ENCODE data around the gene KIN.
"Not testable (repeated sequence)": the region's sequence is repeated elsewhere in the genome, so short reads cannot be mapped to it uniquely, and the experiment has no call there.

Gene KIN

DNA sequence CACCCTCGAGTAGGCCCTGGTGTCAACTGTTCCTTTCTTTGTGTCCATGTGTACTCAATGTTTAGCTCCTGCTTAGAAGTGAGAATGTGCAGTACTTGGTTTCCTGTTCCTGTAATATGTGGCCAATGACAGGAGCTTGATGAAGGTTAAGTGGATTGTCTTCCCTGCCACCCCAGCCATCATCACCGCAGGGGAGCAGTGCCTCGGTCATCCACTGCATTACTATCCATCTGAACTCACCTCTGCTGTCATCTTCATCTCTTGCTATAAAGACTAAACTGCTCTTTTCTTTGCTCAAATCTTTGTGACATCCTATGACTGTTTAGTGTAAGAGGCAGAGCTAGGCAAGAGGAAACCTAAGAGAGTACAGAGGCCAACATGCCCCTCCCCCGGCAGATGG is 69.1 kb downstream of the KIN start:
- H3K9me3 ChIP-seq (ENCODE audit: insufficient read depth, low read length), result no peaks in the 10 kb centered on the region
- H3K9ac ChIP-seq (ENCODE audit: low read length), result no peak overlapping the region
- H3K27me3 ChIP-seq (ENCODE audit: low read depth, low read length), result no peaks in the 10 kb centered on the region
- H3K36me3 ChIP-seq (replicated peaks; ENCODE audit: low read depth, low read length), result no peaks in the 10 kb centered on the region
- no peak overlapping the region for H2AFZ ChIP-seq (ENCODE audit: low read depth, low read length)
- H3K27ac ChIP-seq (ENCODE audit: low read length), result no peak overlapping the region
- TF ChIP-seq EZH2phosphoT487 (IDR thresholded peaks at IDR 0.05; ENCODE audit: low read depth), result no peak
- TF ChIP-seq CTCF (IDR thresholded peaks at IDR 0.05; ENCODE audit: low read depth, low read length), result no peak
- no peaks in the 10 kb centered on the region for H3K79me2 ChIP-seq (ENCODE audit: low read length)
- H3K4me1 ChIP-seq (ENCODE audit: low read length), result peaks cover 11% of the 10 kb centered on the region; the same call in 1 of the 2 replicates
- no peaks in the 10 kb centered on the region for H4K20me1 ChIP-seq (ENCODE audit: insufficient read depth, low read length)
- no peak overlapping the region for H3K4me3 ChIP-seq (ENCODE audit: low read length)
- H3K4me2 ChIP-seq (ENCODE audit: low read length), result no peak overlapping the region

DNA sequence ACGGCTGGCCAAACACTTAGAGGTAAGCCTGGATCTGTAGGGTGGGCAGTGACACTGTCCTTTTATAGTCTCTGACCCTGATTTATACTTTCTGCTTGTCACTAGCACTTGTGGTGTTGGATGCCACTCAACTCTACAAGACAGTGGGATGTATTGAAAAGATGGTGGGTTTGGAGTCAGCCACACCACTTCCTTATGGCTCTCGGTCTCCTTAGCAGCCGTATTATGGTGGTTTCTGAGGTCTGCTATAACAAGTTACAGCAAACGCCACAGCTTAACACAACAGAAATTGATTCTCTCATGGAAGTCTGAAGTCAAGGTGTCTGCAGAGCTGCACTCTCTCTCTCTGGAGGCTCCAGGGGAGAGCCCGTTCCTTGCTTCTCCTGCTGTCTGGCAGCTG is 70.0 kb downstream of the KIN start:
- no peaks in the 10 kb centered on the region for H3K36me3 ChIP-seq (replicated peaks; ENCODE audit: low read depth, low read length)
- H3K9me3 ChIP-seq (ENCODE audit: insufficient read depth, low read length), result no peaks in the 10 kb centered on the region
- no peak overlapping the region for H2AFZ ChIP-seq (ENCODE audit: low read depth, low read length)
- H3K79me2 ChIP-seq (ENCODE audit: low read length), result no peaks in the 10 kb centered on the region
- H4K20me1 ChIP-seq (ENCODE audit: insufficient read depth, low read length), result no peaks in the 10 kb centered on the region
- H3K27ac ChIP-seq (ENCODE audit: low read length), result no peak overlapping the region
- H3K27me3 ChIP-seq (ENCODE audit: low read depth, low read length), result no peaks in the 10 kb centered on the region
- no peak overlapping the region for H3K9ac ChIP-seq (ENCODE audit: low read length)
- no peak overlapping the region for H3K4me3 ChIP-seq (ENCODE audit: low read length)
- TF ChIP-seq EZH2phosphoT487 (IDR thresholded peaks at IDR 0.05; ENCODE audit: low read depth), result no peak
- TF ChIP-seq CTCF (IDR thresholded peaks at IDR 0.05; ENCODE audit: low read depth, low read length), result no peak
- peaks cover 11% of the 10 kb centered on the region; the same call in 1 of the 2 replicates for H3K4me1 ChIP-seq (ENCODE audit: low read length)
- H3K4me2 ChIP-seq (ENCODE audit: low read length), result no peak overlapping the region

- TF ChIP-seq EZH2phosphoT487 (IDR thresholded peaks at IDR 0.05; ENCODE audit: low read depth), result no peak
- TF ChIP-seq CTCF (IDR thresholded peaks at IDR 0.05; ENCODE audit: low read depth, low read length), result no peak
- Histone ChIP-seq H3K27me3 (ENCODE audit: low read depth, low read length) (no peaks in the 10 kb centered on the region), H3K4me2 (ENCODE audit: low read length) (no peak overlapping the region), H3K27ac (ENCODE audit: low read length) (no peak overlapping the region), H3K79me2 (ENCODE audit: low read length) (no peaks in the 10 kb centered on the region), H4K20me1 (ENCODE audit: insufficient read depth, low read length) (no peaks in the 10 kb centered on the region), H3K4me1 (ENCODE audit: low read length) (peaks cover 3% of the 10 kb centered on the region; the same call in 1 of the 2 replicates), H3K4me3 (ENCODE audit: low read length) (no peak overlapping the region), H3K9ac (ENCODE audit: low read length) (no peak overlapping the region), H2AFZ (ENCODE audit: low read depth, low read length) (no peak overlapping the region), H3K36me3 (replicated peaks; ENCODE audit: low read depth, low read length) (no peaks in the 10 kb centered on the region), H3K9me3 (ENCODE audit: insufficient read depth, low read length) (no peaks in the 10 kb centered on the region)
These were observed 72.3 kb downstream of the KIN start for GRCh38 chr10:7715515-7715914.

- not testable (repeated sequence) for H3K4me2 ChIP-seq (ENCODE audit: low read length); H3K27ac ChIP-seq (ENCODE audit: low read length)
These were observed 76.7 kb downstream of the KIN start for GRCh38 chr10:7711075-7711474.

GRCh38 chr10:7710446-7710845 is 77.3 kb downstream of the KIN start:
- peaks cover 14% of the 10 kb centered on the region for H3K27me3 ChIP-seq (ENCODE audit: low read depth, low read length)
- no peaks in the 10 kb centered on the region for H3K79me2 ChIP-seq (ENCODE audit: low read length)
- H3K36me3 ChIP-seq (replicated peaks; ENCODE audit: low read depth, low read length), result no peaks in the 10 kb centered on the region
- no peak overlapping the region for H3K4me2 ChIP-seq (ENCODE audit: low read length)
- no peak overlapping the region for H3K9ac ChIP-seq (ENCODE audit: low read length)
- no peak overlapping the region for H3K27ac ChIP-seq (ENCODE audit: low read length)
- H4K20me1 ChIP-seq (ENCODE audit: insufficient read depth, low read length), result no peaks in the 10 kb centered on the region
- no peaks in the 10 kb centered on the region for H3K9me3 ChIP-seq (ENCODE audit: insufficient read depth, low read length)
- no peak for TF ChIP-seq EZH2phosphoT487 (IDR thresholded peaks at IDR 0.05; ENCODE audit: low read depth)
- no peak for TF ChIP-seq CTCF (IDR thresholded peaks at IDR 0.05; ENCODE audit: low read depth, low read length)
- H3K4me3 ChIP-seq (ENCODE audit: low read length), result no peak overlapping the region
- no peak overlapping the region for H2AFZ ChIP-seq (ENCODE audit: low read depth, low read length)
- H3K4me1 ChIP-seq (ENCODE audit: low read length), result no peaks in the 10 kb centered on the region

More at GRCh38 chr10:7711075-7711474, 76.7 kb downstream of the KIN start:
- H3K79me2 ChIP-seq (ENCODE audit: low read length); H3K9ac ChIP-seq (ENCODE audit: low read length); H2AFZ ChIP-seq (ENCODE audit: low read depth, low read length); H3K9me3 ChIP-seq (ENCODE audit: insufficient read depth, low read length); H3K4me3 ChIP-seq (ENCODE audit: low read length); H3K36me3 ChIP-seq (replicated peaks; ENCODE audit: low read depth, low read length); H3K4me1 ChIP-seq (ENCODE audit: low read length); H4K20me1 ChIP-seq (ENCODE audit: insufficient read depth, low read length): not testable (repeated sequence)
- H3K27me3 ChIP-seq (ENCODE audit: low read depth, low read length), result peaks cover 10% of the 10 kb centered on the region
